GM19099 (cell line): Measurements from ENCODE around the gene MUC21.

ENCODE experiments used
- POLR2A ChIP-seq: IDR thresholded peaks from 3 replicates; pipeline ENCODE4 v1.6.1; 2011; ENCODE audit warnings: low read depth; ENCODE audit not compliant: insufficient read length; ENCODE audit errors: extremely low read depth

Gene MUC21

DNA sequence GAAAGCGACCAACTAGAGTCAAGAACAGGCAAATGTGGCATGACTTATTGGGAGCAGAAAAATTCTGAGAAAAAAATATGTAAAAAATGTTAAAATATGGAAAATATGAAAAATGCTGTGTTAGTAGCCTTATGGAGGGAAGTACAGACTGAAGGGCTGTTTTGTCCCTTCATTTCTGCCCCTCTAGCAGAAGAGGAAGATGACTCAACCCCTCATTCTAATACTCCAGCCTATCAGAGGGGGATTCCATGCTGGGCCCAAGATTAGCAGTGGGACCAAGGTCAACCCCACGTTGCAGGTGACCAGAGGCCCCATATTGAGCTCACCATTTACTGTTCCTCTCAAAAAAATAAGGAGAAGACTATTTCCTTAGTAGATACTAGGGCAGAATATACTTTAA lies 8.4 kb downstream of the MUC21 start:
- no peak for TF ChIP-seq POLR2A

DNA sequence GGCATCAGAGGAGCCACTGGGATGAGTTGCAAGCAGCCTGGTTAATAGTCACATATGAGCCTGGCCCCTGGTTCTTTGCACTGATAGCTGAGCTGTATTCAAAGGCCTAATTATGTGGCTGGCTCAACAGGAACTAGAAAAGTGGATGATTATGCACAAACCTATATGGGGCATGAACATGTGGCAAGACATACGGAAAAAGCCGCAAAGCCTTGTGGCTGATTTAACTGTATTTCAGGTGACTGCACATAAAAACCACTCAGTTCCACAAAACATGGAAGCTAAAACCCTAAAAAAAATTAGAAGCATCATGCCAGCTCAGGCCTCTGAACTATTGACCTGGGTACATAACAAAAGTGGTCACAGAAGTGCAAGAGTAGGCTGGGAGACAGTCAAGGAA lies 13.8 kb downstream of the MUC21 start:
- TF ChIP-seq POLR2A, result no peak

DNA sequence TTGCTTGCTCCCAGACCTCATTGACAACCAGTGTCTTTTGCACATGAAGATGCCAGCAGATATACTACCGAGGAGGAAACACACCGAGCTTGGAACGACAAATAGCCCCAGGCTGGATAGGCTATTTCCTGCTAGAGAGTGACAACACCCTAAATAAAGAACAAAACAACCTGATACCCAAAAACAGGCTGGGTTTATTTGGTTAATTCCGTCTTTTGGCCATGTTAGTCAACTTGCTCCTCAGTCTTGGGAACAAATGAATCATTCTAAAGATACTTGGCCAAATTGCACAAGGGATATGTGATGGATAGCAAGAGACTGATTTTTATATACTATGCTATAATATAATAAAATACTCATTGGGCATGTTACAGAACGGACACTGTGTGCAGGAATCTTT lies 15.3 kb downstream of the MUC21 start:
- TF ChIP-seq POLR2A, result no peak

DNA sequence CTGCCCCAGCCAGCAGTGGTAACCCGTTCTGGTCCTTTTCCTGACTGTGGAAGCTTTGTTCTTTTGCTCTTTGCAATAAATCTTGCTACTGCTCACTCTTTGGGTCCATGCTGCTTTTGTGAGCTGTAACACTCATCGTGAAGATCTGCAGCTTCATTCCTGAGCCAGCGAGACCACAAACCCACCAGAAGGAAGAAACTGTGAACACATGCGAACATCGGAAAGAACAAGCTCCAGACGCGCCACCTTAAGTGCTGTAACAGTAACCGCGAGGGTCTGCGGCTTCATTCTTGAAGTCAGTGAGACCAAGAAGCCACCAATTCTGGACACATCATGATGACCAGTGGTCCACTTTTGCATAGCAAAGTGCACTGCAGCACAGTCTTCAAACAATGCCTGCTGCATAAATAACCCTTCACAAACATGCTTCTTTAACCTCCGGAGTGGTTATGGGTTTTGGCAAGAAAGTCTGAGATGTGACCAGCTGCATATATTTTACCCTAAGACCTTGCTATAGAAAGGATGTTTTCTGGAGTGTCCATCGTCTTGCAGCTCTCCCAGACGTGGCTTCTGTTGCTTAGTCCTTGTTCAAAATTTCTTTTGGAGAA lies 17.9 kb downstream of the MUC21 start:
- TF ChIP-seq POLR2A, result no peak

DNA sequence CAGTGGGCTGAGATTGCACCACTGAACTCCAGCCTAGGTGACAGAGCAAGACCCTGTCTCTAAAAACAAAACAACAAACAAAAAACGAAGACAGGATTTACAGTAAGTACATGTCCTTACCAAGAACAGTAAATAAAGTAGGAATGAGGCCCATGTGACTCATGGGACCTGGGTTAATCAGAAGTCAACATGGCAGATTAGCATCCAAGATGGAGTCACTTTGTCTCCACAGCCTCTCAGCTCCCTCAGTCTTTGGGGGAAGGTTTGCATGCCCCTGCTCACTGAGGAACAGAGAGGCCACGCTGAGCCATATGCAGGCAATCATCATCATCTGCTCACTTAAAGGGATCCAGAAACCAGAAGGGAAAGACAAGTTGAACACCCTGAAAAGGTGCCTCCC lies 19.0 kb downstream of the MUC21 start:
- TF ChIP-seq POLR2A, result no peak

DNA sequence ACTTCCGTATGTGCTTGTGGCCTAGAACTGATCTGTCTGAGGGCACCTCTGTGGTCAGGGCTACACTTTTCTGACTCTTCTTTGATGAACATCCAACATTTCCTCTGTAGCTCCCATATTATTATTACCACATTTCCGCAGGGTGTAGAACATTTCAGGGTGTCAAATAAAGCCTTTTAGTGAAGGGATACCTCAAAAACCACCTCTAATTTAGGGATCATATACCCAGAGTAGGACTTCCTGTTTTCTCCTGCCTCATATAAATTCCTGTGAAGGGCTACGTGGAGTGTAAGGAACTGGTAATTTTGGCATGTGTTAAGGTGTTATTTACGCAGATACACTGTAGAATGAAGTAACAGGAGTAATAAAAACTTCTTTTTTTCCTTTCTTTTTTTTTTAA lies 21.3 kb downstream of the MUC21 start:
- TF ChIP-seq POLR2A, result no peak

DNA sequence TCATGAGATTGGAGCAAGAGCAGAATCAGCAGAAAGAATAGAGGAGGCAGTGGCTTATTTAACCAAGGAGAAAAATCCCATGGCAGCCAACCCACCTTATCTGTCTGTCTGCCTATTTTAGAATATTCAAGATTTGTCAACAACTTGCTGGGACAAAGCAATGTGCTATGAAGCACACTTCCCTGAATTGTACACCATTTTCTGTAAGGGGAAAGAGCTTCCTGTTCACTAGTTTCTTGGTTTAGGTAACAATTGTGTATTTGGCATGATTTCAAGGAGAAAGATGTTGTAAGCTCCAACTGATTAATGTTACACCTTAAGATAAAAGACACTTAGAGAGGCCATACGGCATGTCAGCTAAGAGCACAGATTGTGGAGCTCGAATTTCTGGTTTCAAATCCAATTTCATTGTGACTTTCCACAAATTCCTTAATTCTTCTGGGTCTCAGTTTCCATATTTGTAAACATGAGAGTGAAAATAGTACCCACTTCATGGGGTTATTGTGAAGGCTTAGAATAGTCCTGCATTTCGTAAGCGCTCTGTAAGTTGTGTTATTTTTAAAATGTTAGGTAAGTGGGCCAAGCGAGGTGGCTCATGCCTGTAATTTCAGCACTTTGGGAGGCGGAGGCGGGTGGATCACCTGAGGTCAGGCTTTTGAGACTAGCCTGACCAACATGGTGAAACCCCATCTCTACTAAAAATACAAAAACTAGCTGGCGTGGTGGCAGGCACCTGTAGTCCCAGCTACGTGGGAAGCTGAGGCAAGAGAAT lies 21.9 kb downstream of the MUC21 start:
- no peak for TF ChIP-seq POLR2A

DNA sequence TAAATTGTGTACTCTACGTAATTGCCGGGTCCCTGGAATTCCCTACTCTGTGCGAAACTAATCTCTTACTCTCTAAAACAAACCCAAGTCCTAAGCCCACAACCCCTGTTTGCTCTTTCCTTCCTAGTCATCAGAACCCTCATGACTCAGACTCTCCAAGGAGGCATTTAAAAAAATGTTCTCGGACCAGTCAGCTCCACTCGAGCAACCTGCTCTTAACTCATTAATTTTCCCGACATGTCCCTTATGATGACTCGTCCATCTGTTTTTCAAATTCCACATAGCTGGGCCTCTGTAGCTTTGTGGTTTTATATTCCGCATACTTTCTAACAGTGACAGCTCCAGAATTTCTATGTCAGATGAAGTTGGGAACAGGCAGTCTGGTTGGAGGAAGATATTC lies 24.2 kb downstream of the MUC21 start:
- TF ChIP-seq POLR2A, result no peak

DNA sequence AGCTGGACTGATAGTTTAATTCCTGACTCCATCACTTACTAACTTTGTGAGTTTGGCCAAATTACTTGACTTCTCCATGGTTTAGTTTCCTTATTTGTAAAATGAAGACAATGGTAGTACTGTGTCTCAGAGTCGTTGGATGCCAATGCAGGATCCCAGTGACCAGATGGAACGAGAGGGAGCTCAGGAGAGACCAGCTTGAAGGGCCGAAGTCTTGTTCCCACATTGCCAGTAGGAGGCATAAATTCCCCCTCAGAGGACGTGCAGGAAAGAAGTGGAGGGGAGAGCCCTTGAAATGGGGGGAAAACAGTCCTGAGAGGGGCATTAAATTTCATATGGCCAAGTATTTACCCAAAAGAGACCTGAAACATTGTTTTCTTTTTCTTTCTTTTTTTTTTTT lies 24.6 kb downstream of the MUC21 start:
- no peak for TF ChIP-seq POLR2A

DNA sequence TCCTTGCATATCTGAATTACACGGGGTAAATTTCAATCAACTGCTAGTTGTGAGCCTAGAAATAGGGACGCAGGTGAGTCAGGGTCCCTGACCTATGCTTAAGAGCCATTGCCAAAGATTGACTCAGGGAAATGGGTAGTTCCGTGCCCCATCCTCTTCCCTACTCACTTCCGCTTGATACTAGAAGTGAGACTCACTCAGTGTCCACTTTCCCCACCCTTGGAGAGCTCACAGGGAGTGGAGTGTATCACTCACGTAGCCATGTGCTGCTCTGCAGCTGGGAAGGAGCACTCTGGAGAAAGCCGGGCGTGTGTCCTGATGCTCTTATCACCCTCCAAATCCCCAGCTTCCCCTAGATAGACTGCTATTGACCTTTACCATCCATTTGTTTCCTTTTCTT lies 26.2 kb downstream of the MUC21 start:
- no peak for TF ChIP-seq POLR2A

DNA sequence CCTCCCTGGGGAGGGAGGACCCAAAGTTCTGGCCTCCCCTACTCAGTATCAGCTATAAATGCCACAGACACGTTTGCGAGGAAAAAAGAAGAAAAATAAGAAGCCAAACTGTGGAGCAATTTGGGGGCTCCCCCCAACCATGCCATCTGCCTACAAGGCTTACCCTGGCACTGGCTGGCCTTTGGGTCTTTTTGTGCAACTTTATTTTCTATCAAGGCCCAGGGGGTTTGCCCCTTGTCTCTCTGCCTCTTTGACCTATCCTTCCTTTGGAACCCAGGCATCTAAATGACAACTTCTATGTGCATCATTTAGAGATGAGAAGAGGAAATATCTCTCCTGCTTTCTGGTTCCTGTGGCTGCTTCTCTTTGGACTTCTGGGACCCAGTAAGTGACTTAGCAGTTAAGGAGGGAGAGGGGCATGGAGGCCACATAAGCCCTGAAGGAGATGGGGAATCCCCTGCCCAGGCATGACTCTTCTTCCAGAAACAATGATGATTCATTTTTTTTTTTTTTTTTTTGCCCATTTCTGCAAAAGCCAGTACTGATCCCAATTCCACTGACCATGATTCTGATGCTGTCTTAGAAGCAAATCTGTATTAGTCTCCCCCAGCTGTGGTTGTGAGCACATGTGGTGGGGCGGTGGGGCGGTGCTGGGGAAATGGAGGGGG lies 27.0 kb downstream of the MUC21 start, which contains the start of gene MUC22:
Gene MUC22, plus strand, starts transcription at position 82 of the 668 bp plus-strand sequence. Its CDS starts 233 bp downstream, at position 315.
- no peak for TF ChIP-seq POLR2A

DNA sequence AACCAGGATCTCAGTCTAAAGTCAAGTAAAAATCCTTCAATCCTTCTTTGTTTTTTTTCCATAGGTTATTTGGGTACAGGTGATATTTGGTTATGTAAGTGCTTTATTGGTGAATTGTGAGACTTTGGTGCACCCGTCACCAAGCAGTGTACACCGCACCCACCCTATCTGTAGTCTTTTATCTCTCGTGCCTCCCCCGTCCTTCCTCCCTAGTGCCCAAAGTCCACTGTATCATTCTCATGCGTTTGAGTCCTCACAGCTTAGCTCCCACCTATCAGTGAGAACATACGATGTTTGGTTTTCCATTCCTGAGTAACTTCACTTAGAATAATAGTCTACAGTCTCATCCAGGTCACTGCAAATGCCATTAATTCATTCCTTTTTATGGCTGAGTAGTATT lies 27.6 kb downstream of the MUC21 start:
- no peak for TF ChIP-seq POLR2A

DNA sequence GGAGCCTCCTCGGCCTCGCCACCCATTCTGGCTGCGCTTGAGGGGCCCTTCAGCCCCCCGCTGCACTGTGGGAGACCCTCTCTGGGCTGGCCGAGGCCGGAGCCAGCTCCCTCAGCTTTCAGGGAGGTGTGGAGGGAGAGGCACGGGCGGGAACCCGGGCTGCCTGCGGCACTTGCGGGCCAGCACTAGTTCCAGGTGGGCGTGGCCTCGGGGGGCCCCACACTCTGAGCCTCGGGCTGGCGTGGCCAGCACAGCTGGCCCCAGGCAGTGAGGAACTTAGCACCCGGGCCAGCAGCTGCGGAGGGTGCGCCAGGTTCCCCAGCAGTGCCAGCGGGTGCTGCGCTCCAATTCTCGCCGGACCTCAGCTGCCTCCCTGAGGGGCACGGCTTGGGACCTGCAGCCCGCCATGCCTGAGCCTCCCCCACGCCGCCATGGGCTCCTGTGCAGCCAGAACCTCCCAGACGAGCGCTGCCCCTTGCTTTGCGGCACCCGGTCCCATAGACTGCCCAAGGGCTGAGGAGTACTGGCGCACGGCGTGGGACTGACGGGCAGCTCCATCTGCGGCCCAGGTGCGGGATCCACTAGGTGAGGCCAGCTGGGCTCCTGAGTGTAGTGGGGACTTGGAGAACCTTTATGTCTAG lies 33.3 kb downstream of the MUC21 start:
- no peak for TF ChIP-seq POLR2A

DNA sequence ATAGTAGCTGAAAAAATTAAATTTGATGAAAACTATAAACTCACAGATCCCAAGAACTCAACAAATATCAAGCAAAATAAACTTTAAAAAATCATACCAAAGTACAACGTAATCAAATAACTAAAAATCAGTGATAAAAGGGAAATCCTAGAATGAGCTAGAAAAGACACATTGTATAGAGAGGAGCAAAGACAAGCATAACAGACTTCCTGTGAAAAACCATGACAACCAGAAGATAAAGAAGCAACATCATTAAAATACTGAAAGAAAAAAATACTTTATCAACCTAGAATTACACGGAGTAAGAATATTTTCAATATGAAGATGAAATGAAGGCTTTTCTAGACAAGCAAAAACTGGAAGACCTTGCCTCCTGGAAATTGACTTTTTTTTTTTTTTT lies 36.5 kb downstream of the MUC21 start:
- no peak for TF ChIP-seq POLR2A

DNA sequence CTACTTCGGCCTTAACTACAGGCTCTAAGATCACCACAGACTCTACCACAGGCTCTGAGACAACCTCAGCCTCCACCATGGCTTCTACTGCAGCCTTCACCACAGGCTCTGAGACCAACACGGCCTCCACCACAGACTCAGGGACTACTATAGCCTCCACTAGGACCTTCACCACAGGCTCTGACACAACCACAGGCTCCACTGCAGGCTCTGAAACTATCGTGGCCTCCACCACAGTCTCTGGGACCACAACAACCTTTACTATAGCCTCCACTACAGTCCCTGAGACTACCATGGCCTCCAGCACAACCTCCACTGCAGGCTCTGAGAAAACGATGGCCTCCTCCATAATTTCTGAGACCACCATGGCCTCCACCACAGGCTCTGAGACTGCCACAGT lies 42.1 kb downstream of the MUC21 start:
- no peak for TF ChIP-seq POLR2A
